SK-N-SH (cell line): ENCODE results near the gene NELFA. TPM values are rescaled to one million over a fixed set of nuclear protein-coding genes. Genes with fewer than 3 reads are reported as not detected.

Experiments used
- CTCF ChIA-PET: fragments of 300-600, 350-600 bp; formaldehyde crosslinking; extraction: SDS; loops from one replicate; lab custom pipeline; 2021; lab: Yijun Ruan, JAX
- POLR2A ChIA-PET: fragments of 350-600 bp; sonication (Branson Sonifier 250); formaldehyde crosslinking; extraction: SDS; loops from one replicate; lab custom pipeline; 2020; ENCODE audit warnings: antibody characterized with exemption, inconsistent platforms; lab: Yijun Ruan, JAX
- DNase-seq: peaks from one replicate; pipeline ENCODE4 v3.0.0; 2012
- H2AFZ ChIP-seq: fragments of 200-600 bp; sonication (generic); 2 replicates; pipeline ENCODE4 v1.8.1; 2016; ENCODE audit warnings: antibody characterized with exemption, mild to moderate bottlenecking, low read depth
- H3F3A ChIP-seq: fragments of 200-600 bp; sonication (generic); replicated peaks from 2 replicates; pipeline ENCODE3; 2016; ENCODE audit warnings: antibody characterized with exemption, mild to moderate bottlenecking; ENCODE audit not compliant: insufficient read depth
- H3K27ac ChIP-seq, 2 experiments: fragments of 200-500 bp in 1 of 2; fragments of 200-600 bp in 1 of 2; sonication (Bioruptor generic) in 1 of 2; sonication (generic), shearing (Covaris generic) in 1 of 2; 2 replicates each; pipeline versions ENCODE4 v1.5.1 to v1.6.1; 2014 to 2016; ENCODE audit warnings: low read depth in 2 of 2, inconsistent platforms in 1 of 2, low read length in 1 of 2, mild to moderate bottlenecking in 1 of 2, mixed read lengths in 1 of 2
- H3K27me3 ChIP-seq: fragments of 200-600 bp; sonication (generic), shearing (Covaris generic); 2 replicates; pipeline ENCODE4 v1.6.1; 2016; ENCODE audit warnings: mixed run types; ENCODE audit not compliant: insufficient read depth
- H3K36me3 ChIP-seq, 2 experiments: fragments of 200-500 bp in 1 of 2; fragments of 200-600 bp in 1 of 2; sonication (Bioruptor generic) in 1 of 2; sonication (generic) in 1 of 2; replicated peaks in 1 of 2; 2 replicates each; pipeline versions ENCODE3 to v1.5.1; 2014 to 2016; ENCODE audit warnings: low read length in 1 of 2, mild to moderate bottlenecking in 1 of 2; ENCODE audit not compliant: insufficient read depth in 2 of 2, control insufficient read depth in 1 of 2
- H3K4me1 ChIP-seq, 2 experiments: fragments of 200-500 bp in 1 of 2; fragments of 200-600 bp in 1 of 2; sonication (Bioruptor generic) in 1 of 2; sonication (generic), shearing (Covaris generic) in 1 of 2; 2 replicates each; pipeline versions ENCODE4 v1.5.1 to v1.6.1; 2014 to 2016; ENCODE audit warnings: low read depth in 1 of 2, low read length in 1 of 2, mixed run types in 1 of 2; ENCODE audit not compliant: insufficient read depth in 2 of 2, control insufficient read depth in 1 of 2
- H3K4me2 ChIP-seq: fragments of 200-600 bp; sonication (generic), shearing (Covaris generic); 2 replicates; pipeline ENCODE4 v1.6.1; 2017; ENCODE audit warnings: mixed run types
- H3K4me3 ChIP-seq, 2 experiments: fragments of 200-500 bp in 1 of 2; fragments of 200-600 bp in 1 of 2; sonication (Bioruptor generic) in 1 of 2; sonication (generic), shearing (Covaris generic) in 1 of 2; 2 replicates each; pipeline versions ENCODE4 v1.5.1 to v1.8.1; 2014 to 2016; ENCODE audit warnings: low read depth in 2 of 2, inconsistent platforms in 1 of 2, low read length in 1 of 2, mild to moderate bottlenecking in 1 of 2, mixed read lengths in 1 of 2, moderate library complexity in 1 of 2
- H3K79me2 ChIP-seq: fragments of 200-600 bp; sonication (generic); 2 replicates; pipeline ENCODE4 v1.8.1; 2017; ENCODE audit warnings: mild to moderate bottlenecking; ENCODE audit not compliant: insufficient read depth
- H3K9ac ChIP-seq: fragments of 200-600 bp; sonication (generic); 2 replicates; pipeline ENCODE4 v1.6.1; 2017; ENCODE audit warnings: mixed run types
- H3K9me2 ChIP-seq: fragments of 200-600 bp; sonication (generic); 2 replicates; pipeline ENCODE4 v1.6.1; 2017; ENCODE audit warnings: mixed run types
- H3K9me3 ChIP-seq: fragments of 200-600 bp; sonication (generic); 2 replicates; pipeline ENCODE4 v1.6.1; 2017; ENCODE audit warnings: mixed run types, mild to moderate bottlenecking, moderate library complexity
- H4K20me1 ChIP-seq: fragments of 200-600 bp; sonication (generic); 2 replicates; pipeline ENCODE4 v1.6.1; 2017; ENCODE audit warnings: mild to moderate bottlenecking, mixed run types; ENCODE audit not compliant: insufficient read depth
- ELF1 ChIP-seq: IDR thresholded peaks from 2 replicates; pipeline ENCODE4 v1.4.0; 2012
- FOSL2 ChIP-seq: IDR thresholded peaks from 2 replicates; pipeline ENCODE4 v1.4.0; 2012; ENCODE audit warnings: low read depth, mild to moderate bottlenecking, moderate library complexity, borderline replicate concordance
- FOXJ3 ChIP-seq: sonication (generic); formaldehyde crosslinking; IDR thresholded peaks from 2 replicates; pipeline ENCODE4 v1.5.1; 2020; ENCODE audit warnings: mild to moderate bottlenecking, missing genetic modification reagents
- GABPA ChIP-seq: IDR thresholded peaks from 2 replicates; pipeline ENCODE4 v1.4.0; 2012; ENCODE audit warnings: low read depth, mild to moderate bottlenecking
- MAX ChIP-seq: IDR thresholded peaks from 2 replicates; pipeline ENCODE4 v1.4.0; 2012; ENCODE audit warnings: low read depth
- MEF2A ChIP-seq: IDR thresholded peaks from 2 replicates; pipeline ENCODE4 v1.4.0; 2012; ENCODE audit warnings: low read depth, borderline replicate concordance
- NFIC ChIP-seq: IDR thresholded peaks from 2 replicates; pipeline ENCODE4 v1.4.0; 2012; ENCODE audit warnings: borderline replicate concordance
- NRF1 ChIP-seq: IDR thresholded peaks from 2 replicates; pipeline ENCODE4 v1.6.1; 2012; ENCODE audit warnings: low read depth, mild to moderate bottlenecking, low read length
- PBX3 ChIP-seq: IDR thresholded peaks from 2 replicates; pipeline ENCODE4; 2012
- POLR2AphosphoS5 ChIP-seq: IDR thresholded peaks from 2 replicates; pipeline ENCODE4 v1.6.1; 2012; ENCODE audit warnings: low read depth, low read length
- RAD21 ChIP-seq: IDR thresholded peaks from 2 replicates; pipeline ENCODE4 v1.6.1; 2012; ENCODE audit warnings: mild to moderate bottlenecking, low read length
- RCOR1 ChIP-seq: fragments of 150-350 bp; IDR thresholded peaks from 2 replicates; pipeline ENCODE4 v1.6.1; 2017; ENCODE audit warnings: antibody characterized with exemption, low read length
- RXRA ChIP-seq: IDR thresholded peaks from 2 replicates; pipeline ENCODE4 v1.4.0; 2012; ENCODE audit warnings: low read depth, mild to moderate bottlenecking, borderline replicate concordance
- SIN3A ChIP-seq: IDR thresholded peaks from 2 replicates; pipeline ENCODE4 v1.6.1; 2012; ENCODE audit warnings: low read depth, mild to moderate bottlenecking, low read length, moderate library complexity, borderline replicate concordance
- SMC3 ChIP-seq: IDR thresholded peaks from 2 replicates; pipeline ENCODE4 v1.6.1; 2012; ENCODE audit warnings: low read depth, low read length, improper control_type of control experiment
- TCF12 ChIP-seq: IDR thresholded peaks from 2 replicates; pipeline ENCODE4 v1.4.0; 2012
- TEAD4 ChIP-seq: IDR thresholded peaks from 2 replicates; pipeline ENCODE4 v1.4.0; 2012; ENCODE audit warnings: mild to moderate bottlenecking, borderline replicate concordance; ENCODE audit not compliant: insufficient read depth
- YY1 ChIP-seq: IDR thresholded peaks from 2 replicates; pipeline ENCODE4 v1.4.0; 2012; ENCODE audit warnings: low read depth, mild to moderate bottlenecking
- WGBS: methylation state at CpG from one replicate; pipeline ENCODE4 v1.1.6; 2017; ENCODE audit warnings: low lambda C conversion rate; 5-methylcytosine and 5-hydroxymethylcytosine counted together
- polyA plus RNA-seq, 3 experiments: library from polyadenylated mRNA; depleted of rRNA; stranded (reverse); fragments of >200 nt; gene quantifications; 2 replicates each; pipeline ENCODE4 v1.2.3, GENCODE V29; 2012

NELFA gene
- polyA plus RNA-seq, 1 of the 3 experiments (the other 2 are of a cell fraction), result 26.8 TPM

DNA sequence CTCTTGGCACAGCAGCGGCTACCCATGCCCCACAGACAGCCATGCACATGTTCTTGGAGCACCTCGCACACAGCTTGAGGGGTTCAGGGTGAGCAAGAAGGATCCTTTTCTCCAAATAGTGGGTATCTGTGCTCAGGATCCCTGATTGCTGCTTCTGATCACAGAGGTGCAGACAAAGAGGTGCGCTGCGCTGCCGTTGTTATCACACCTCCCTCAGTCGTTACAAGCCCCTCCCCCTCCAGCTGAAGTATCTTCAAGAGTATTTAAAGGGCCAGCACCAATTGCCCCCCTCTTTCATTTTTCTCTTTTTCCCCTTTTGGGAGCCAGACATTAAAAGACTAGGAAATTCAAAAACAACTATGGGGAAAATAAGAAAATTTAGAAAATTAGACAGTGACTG is 44.3 kb downstream of the NELFA start:
- H3K9me2 ChIP-seq, result no peaks in the 10 kb centered on the region
- H3K79me2 ChIP-seq, result peaks cover 59% of the 10 kb centered on the region
- POLR2A ChIA-PET, result no interaction called here
- no peak overlapping the region for H2AFZ ChIP-seq
- no peak overlapping the region for H3K4me3 ChIP-seq
- no peaks in the 10 kb centered on the region for H3K27me3 ChIP-seq
- H3K27ac ChIP-seq, result no peak overlapping the region
- no peak for DNase-seq
- no peak overlapping the region for H3K4me2 ChIP-seq
- peaks cover 3% of the 10 kb centered on the region for H3F3A ChIP-seq
- WGBS, result 86% methylated on average over 5 of the region's 6 CpGs
- no peak for TF ChIP-seq FOSL2
- no peak for TF ChIP-seq NFIC
- TF ChIP-seq MAX, result no peak
- no peak for TF ChIP-seq TEAD4
- no peak for TF ChIP-seq RXRA
- TF ChIP-seq TCF12, result no peak
- no peak for TF ChIP-seq MEF2A
- CTCF ChIA-PET, result interaction anchor here (1.0 to 1.4 kb wide), 2 partner anchors 10 to 52 kb away, joined by 3 to 4 read pairs; no protein-coding TSS in a partner anchor
- peaks cover 0 to 11% of the 10 kb centered on the region in 2 experiments; a peak in 1 of 4 replicates for H3K4me1 ChIP-seq
- no peaks in the 10 kb centered on the region for H3K9me3 ChIP-seq
- no peak overlapping the region for H3K9ac ChIP-seq
- peaks cover 53 to 64% of the 10 kb centered on the region in 2 experiments for H3K36me3 ChIP-seq
- H4K20me1 ChIP-seq, result no peaks in the 10 kb centered on the region; the same call in 1 of the 2 replicates

GRCh38 chr4:1962980-1963379 is 45.8 kb downstream of the NELFA start:
- Histone ChIP-seq H2AFZ (no peak overlapping the region), H3K27ac (no peak overlapping the region), H3K9ac (no peak overlapping the region), H3K36me3 (peaks cover 57 to 69% of the 10 kb centered on the region in 2 experiments), H3K27me3 (no peaks in the 10 kb centered on the region), H3K4me1 (peaks cover 0 to 7% of the 10 kb centered on the region in 2 experiments; a peak in 1 of 4 replicates), H3K4me2 (no peak overlapping the region), H3F3A (peaks cover 1% of the 10 kb centered on the region), H3K4me3 (no peak overlapping the region), H3K79me2 (peaks cover 60% of the 10 kb centered on the region), H3K9me2 (no peaks in the 10 kb centered on the region), H3K9me3 (no peaks in the 10 kb centered on the region)
- 96% methylated on average over 4 of the region's 4 CpGs for WGBS
- DNase-seq, result no peak
- ChIA-PET POLR2A (no interaction called here), CTCF (no interaction called here)
- TF ChIP-seq FOXJ3, result no peak
- TF ChIP-seq NRF1, result no peak
- no peak for TF ChIP-seq ELF1
- no peak for TF ChIP-seq SMC3
- TF ChIP-seq RCOR1, result no peak
- TF ChIP-seq GABPA, result no peak
- TF ChIP-seq YY1, result no peak
- no peak for TF ChIP-seq PBX3
- no peak for TF ChIP-seq SIN3A
- TF ChIP-seq POLR2AphosphoS5, result no peak
- no peak for TF ChIP-seq RAD21
- TF ChIP-seq, all 33 proteins: peak for 0
- peaks cover under 1% of the 10 kb centered on the region; the same call in 1 of the 2 replicates for H4K20me1 ChIP-seq
